ENCODE results near the gene FAM3C.

The FAM3C gene

DNA sequence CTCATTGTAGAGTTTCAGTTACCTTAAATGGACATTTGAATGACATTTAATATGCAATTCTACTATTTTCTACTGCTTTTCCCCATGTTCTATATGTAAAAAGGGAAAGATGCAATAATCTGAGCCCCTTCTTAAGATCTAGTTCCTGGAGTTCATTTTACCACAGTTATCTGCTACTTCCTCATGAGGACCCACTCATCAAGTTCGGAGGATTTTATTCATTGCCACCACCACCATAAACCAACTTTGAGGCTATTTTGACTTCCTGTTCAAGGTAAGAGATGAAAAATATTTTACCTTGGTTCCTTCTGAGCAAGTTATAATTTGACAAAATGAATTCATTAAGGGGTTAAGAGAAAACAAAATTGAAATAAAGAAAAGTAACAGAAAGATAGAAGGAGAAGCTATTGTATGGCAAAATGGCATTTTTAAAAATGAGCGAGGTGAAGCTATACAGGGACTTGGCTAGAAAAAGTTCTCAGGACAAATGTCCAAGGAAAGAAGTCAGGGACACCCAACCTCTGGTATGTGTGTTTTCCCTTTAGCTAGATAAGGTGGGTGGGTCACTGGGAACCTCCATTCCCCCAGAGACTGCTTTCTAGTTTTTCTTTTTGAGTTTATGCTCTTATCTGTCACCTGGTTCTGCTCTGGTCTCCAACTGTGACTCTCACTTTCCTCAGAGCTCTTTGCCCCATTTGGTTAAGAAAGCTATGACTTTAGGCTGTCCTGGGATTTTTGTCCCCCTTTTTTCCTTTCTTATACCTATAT is 14.9 kb upstream of the FAM3C start:
- DNase-seq: no peak

DNA sequence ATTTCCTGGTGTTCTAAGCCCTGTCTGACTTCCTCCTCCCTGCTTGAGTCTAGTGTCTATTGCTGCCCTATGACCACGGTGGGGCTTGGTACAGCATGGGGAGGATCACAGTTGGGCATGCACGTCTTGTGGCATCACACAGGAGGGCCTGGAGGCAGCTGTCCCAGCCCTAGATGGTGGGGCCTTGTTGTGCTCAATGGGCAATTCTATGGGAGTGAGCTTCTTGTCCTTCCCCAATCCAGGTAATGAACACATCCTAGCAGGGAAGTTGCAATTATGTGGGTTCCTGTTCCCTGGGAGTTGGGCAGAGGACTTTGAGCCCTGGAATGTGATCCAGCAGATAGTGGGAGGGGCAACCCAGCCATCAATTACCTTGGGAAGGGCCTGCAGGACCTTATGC is 10.8 kb upstream of the FAM3C start:
- no peak for DNase-seq

DNA sequence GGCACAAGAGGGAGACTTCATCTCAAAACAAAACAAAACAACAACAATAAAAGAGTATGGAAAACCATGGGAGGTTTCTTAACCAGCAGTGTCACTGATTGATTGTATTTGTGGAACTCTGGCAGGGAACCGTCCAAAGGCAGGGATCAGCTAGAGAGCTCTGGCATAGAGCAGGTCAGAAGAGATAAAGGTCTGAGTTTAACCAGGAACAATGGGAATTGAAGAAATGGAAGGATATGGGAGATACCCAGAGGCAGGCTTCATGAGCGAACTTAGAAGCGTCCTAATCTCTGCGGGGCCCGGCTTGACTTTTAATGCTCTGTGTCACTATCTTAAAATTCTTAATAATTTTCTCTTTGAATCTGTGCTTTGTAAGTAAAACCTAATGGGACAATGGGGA is 10.4 kb upstream of the FAM3C start:
- DNase-seq: no peak

DNA sequence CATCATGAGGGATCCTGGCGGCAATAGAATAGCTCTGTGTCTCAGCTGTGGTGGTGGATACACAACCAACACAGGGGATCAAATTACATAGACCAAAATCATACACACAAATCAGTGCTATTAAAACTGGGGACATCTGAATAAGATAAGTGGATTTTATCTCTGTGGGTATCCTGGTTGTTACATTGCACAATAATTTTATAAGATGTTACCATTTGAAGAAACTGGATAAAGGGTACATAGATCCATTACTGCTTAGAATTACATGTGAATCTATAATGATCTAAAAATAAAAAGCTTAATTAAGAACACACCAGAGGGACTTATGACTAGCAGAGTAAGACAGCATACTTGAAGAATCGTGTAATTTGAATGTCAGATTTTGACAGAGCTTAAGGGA is 8.2 kb upstream of the FAM3C start:
- no peak for DNase-seq

DNA sequence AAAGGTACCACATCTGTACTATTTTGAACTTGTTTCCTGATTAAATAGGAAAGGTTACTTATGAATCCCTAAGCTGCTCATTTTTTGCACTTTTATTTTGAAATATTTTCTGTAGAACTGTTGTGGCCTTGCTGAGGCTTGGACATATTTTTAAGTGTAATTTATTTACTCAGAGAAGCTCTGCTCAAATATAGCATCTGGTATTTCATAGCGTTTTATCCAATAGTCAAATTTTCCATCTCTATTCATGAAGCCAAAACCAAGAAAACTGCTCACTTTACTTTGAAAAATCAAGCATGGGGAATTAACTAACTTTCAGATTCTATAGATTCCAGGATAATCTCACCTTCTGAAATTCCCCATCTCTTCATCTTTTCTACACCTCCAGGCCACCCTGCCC is 6.6 kb upstream of the FAM3C start:
- no peak for DNase-seq

DNA sequence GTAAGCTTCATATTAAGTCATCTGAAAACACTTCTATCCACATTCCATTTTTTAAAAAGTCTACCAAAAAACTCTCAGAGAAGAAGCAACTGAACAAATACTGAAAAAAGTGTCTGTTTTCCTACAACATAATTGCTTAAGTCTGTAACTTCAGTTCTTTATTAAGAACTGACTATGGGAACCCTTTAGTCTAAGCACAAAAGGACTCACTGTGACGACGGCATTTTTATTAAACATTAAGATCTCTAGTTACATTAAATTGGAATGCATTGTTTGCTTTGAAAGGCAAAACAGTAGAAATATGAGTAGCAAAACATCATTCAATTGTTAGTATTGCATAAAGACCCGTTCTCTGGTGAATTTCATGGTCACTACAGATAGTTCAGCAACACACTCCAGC is 5.8 kb upstream of the FAM3C start:
- no peak for DNase-seq

DNA sequence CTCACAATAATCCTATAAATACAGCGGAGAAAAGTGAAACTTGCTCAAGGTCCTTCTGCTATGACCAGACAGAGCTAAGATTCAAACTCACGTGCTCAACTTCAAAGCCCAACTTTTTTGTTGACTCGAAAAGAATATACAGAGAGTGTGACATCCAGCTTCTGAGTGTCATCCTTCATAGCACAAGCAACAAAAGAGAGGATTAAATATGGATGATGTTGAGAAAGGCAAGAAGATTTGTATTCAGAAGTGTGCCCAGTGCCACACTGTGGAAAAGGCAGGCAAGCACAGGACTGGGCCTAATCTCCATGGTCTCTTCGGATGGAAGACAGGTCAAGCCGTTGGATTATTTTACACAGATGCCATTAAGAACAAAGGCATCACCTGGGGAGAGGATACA is 2.1 kb upstream of the FAM3C start:
- no peak for DNase-seq

DNA sequence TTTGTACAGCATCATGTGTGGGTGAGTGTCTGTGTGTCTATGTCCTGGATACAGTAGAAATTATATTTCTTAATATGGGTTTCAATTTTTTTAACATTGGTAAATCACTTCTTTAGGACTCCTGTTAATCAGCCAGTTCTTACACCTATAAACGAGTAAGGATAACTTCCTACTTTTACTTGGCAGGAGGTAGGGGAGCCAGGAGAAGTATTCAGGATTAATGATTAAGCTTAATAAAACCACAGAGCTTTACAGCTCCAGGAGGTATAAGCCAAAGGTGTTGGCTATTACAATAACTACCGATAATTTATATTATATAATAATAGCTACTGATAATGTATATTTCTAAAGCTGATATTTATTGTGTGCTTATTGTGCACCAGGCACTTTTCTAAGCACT is 1.7 kb upstream of the FAM3C start:
- no peak for DNase-seq

DNA sequence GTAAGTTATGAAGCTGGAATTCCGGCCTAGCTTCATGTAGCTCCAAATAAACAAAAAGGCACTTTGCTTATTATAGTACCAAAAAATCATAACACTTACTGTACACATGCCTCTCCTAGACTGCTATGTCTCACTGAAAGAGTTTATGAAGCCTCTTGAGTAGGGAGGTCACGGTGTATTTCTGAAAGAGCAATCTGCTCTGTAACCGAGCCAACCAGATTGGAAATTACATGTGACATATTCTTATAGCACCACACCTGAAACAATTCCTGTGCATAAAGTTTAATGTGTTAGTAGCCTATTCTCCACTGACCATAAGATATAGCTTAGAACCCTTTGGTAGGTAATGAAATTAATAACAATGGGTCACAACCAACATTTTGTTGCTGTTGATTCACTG is 1.3 kb upstream of the FAM3C start:
- DNase-seq: no peak

DNA sequence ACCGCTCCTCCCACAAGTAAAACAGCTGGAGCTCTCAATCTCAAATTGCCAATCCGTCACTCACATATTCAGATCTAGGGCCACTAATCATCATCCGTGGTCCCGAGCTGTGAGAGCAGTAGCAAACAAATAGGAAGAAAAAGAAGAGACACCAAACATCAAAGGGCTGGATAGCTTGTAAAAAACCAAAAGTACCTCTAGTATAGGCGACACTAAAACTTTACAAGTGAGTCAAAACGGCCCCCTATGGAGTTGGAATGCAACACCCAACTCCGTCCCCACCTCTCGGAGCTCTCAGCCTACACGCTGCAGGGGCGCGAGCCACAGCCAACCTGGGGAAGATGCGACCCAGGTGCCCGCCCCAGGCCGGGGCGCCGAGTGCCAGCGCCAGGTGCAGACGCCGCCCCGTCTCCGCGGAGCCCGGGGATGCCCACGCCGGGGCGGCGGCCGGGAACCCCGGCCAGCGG is 581 bp downstream of the FAM3C start:
- DNase-seq: peak; percentile 22 to 61 (median 38)

DNA sequence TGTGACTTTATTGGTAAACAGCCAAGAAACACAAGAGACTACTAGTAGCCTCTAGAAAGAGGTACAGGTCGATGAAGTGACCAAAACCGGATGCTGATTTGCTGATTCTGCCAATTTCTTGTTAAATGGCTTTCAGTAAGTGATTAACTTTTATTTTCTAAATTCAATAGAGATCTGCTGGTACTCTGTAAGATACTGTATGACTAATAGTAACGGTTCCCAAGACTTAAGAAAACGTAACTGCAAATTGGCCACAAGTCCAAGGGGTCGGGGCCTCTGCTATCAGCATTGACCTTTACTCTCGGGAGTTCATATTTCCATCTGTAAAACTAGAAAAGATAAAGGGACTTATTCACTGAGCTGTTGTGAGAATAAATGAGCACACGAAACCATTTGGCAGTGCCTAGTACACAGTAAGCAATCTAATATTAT is 1.4 kb downstream of the FAM3C start:
- DNase-seq: no peak

DNA sequence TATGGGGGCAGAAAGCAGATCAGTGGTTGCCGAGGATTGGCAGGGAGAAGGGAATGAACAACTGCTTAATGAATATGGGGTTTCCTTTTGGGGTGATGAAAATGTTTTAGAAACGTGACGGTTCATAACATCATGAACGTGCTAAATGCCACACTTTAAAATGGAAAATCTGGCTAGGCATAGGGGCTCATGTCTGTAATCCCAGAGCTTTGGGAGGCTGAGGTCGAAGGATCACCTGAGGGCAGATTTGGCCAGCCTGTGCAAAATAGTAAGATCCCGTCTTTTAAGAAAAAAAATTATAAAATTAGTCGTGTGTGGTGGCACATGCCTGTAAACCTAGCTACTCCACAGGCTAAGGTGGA is 3.1 kb downstream of the FAM3C start:
- no peak for DNase-seq

DNA sequence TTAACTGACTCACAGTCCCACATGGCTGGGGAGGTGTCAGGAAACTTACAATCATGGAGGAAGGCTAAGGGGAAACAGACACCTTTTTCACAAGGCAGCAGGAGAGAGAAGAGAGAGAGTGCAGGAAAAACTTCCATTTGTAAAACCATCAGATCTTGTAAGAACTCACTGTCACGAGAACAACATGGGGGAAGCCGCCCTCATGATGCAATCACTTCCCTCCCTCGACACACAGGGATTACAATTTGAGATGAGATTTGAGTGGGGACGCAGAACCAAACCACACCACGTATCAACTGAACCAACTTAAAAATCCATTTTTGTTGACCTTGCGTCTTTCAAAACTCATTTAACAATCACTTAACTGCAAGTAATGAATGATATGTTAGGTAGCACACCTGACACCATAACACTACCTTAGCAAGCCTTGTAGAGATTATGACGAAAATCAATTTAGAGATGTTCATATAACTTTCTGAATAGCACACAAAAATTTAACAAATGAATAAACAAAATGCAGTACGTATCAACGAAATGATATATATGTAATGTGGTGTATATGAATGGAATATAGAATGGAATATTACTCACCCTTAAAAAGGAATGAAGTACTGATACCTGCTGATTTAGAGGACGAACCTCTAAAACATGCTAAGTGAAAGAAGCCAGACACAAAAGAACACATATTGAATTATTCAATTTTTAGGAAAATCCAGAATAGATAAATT is 3.7 kb downstream of the FAM3C start:
- no peak for DNase-seq

DNA sequence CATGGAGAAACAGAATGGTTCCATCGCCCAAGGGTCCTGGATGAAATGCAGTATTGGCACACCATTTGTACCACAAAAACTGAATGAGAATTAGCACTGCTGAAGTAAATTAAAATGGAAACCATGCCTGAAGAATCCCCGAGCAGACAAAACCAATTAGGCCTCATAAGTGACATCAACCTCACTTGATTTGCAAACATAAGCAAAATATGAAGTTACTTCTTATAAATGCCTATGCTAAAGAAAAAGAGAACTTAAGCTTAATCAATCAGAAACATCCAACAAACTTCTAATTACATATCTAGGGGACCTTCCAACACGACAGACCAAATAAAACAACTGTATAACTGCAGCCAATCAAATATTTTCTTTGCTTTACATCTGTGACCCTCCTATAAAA is 4.4 kb downstream of the FAM3C start:
- no peak for DNase-seq

DNA sequence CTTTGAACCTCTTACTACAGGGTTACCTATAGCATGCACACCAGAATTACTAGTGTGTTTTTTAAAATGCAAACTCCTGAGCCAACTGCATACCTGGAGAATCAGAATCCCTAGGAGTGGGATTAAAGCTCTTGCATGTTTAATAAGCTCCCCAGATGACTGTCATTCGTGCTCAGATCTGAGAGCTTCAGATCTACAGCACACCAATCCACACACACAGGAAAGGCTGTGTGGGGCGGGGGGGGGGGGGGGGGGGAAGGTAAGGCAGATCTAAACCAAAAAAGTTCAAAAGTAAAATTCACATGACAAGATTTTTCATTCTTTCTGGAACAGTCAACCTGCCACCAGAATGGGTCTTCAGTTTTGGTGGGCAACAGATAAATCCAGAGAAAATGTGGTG is 5.5 kb downstream of the FAM3C start:
- peak in 1 of 5 experiments; percentile 19 for DNase-seq

DNA sequence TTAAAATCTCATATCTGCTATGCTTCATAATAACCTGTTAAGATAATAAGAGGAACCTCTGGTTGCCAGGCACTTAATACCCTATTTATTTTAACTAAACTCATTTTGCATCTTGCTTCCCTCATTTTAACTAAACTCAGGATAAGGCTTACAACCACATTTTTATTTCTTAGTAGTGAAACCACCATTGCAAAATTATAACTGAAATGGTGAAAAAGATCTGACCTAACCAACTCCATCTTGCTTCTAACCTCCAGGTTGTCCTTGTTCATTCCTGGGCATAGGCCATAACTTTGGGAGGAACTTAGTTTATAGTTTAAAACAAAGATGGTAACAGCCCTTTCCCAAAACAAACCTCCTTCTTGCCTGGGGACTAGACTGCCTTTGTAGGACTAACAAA is 6.0 kb downstream of the FAM3C start:
- DNase-seq: no peak

DNA sequence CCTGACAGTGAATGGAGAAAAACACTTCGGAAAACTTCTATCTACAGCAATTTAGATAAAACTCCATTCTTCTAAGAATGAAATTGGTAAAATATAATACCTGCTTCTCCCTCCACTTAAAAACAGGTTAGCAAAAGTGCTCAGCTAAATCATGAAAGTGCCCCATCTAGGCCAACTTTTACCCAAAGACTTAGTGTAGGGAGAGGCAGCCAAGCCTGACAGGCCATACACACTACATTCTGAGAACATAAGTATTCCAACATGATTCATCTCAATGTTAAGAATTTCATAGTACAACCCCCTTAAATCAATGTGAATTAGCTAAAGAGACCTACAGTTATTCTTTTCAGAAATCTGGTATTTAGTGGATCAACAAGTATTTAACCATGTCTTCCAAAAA is 7.2 kb downstream of the FAM3C start:
- DNase-seq: no peak

DNA sequence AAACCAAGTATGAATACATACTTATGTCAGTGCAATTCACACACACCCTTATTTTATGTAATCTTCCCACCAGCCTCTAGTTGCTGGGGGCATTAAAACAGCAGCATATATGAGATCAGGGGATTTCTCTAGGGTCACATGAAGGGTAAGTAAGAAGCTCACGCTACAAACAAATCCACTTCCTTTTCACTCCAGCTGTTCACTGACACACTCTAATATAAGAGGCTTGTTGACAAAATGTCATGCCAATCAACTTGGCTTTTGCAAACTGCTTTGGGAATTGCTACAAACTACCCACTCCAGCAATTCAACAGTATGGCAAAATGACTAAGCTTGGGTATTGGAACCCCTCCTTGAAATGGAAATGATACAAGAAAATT is 10.3 kb downstream of the FAM3C start:
- peak in 1 of 5 experiments; percentile 49 for DNase-seq

DNA sequence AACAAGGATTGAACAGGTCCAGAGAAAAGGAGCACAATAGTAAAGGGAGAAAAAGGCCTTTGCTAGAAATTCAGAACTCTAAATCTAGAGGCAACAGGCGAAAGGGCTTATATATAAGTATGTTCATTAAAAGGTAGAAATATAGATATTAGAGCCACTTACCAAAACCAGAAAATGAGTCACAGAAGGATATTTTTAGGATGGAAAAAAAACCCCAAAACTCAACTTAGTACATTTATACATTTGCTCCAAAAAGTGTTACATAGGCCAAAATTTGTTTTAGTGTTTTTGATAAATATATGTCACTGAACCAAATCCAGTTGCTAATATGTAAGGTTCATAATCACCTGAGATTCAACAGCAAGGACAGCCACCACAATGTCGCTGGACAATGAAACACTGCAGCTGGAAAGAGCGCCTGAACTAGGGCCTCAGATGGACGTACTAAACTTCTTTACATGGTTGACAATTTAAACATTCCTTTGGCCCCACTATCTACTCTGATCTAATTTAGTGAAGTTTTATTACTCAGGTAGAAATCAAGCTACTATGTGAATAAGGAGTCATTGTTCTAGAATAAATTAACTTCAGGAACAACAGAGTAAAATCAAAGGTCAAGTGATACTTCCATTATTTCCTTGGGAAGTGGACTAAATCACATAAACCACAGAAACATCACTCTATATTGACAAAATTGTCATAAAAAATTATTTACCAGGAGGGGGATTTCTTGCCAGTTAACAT is 10.9 kb downstream of the FAM3C start:
- no peak for DNase-seq

DNA sequence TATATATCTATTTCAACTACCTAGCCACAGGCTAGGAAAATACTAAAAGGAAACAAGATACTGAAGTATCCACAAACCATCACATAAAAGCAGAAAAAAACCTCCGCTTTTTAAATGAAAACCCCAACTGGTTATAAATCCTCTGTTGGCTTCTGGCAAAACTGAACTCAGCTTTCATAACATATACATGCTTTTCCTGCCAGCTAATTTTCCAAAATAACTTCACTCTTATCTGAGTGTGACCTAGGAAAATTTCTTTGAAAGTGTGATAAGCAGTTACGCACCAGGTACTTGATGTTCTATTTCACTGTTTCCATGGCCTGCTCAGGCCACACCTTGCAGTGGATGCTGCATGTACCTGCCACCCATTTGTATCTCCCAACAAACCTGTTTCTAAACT is 11.8 kb downstream of the FAM3C start:
- DNase-seq: no peak

DNA sequence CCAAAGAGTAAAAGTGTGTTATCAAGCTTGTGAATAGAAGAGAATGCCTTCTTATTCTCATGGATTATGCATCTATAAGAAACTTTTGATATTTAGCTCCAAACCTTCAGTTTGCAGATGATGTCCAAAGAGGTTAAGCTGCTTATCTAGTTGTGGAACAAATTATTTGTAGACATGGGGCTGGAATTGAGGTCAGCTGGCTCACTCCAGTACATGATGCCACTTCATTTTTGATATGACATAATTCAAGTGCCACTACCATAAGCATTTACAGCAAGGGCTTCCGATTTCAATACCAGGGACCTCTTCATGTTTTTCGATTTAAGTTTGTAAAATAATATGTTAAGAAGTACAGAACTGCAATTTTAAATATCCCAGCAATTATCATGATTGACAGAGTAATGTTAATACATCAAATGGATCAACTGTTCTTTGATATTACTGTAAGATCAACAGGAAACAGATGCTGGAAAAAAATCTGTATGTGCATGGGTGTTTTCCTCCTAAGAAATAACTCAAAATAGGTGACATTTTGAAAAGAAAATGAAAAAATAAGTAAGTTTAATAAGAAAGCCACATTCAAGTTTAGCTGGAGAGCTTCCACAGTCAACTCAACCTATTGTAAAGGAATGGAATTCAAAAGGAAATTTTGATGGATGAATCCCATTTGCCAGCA is 12.7 kb downstream of the FAM3C start:
- no peak for DNase-seq

DNA sequence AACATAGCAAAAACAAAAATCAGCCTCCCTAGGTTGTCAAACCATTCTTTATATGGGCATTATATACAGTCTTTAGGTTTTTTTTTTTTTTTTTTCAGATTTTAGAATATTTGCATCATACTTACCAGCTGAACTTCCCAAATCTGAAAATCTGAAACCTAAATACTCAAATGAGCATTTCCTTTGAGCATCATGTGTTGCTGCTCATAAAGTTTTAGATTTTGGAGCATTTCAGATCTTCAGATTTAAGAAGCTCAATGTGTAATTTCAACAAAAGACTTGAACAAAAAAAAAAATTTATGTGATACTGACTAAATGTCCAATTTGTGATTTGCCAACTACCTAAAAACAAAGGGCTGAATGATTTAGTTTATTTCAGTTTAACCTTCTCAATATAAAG is 13.6 kb downstream of the FAM3C start:
- DNase-seq: no peak

DNA sequence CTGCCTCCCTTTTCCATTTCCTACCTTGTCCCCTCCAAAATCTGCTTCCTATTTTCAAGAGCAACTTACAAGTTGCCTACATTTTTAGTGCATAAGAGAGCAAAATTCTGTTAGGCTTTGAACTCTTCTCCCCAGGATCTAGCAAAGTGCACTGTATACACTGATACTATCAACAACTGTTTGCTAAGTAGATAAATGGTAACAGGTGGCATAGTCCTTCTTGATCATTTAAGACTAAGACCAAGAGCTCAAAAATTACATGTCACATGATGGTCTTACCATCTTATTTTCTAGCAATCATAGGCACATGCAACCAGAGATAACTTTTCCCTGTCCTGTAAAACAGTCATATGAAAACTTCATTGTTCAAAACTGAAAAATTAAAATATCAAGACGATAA is 16.2 kb downstream of the FAM3C start:
- DNase-seq: no peak
